Measurements from ENCODE around the gene ATF3. TPM values are rescaled to one million over a fixed set of nuclear protein-coding genes. Genes with fewer than 3 reads are reported as not detected.

The ATF3 gene
- total and polyA plus RNA-seq, 2 of the 4 experiments (the other 2 are of a cell fraction): 9.9 to 12.3 TPM

GRCh38 chr1:212628813-212629415 is 20.4 kb downstream of the ATF3 start:
- Histone ChIP-seq H3K4me2 (ENCODE audit: low read depth, low read length) (no peak overlapping the region), H3K27me3 (ENCODE audit: control insufficient read depth, insufficient read depth, low read length) (peaks cover 14% of the 10 kb centered on the region), H2AK5ac (ENCODE audit: low read depth, low read length) (no peak overlapping the region), H2AK9ac (replicated peaks; ENCODE audit: low read depth, low read length, poor library complexity) (no peak overlapping the region), H2BK120ac (ENCODE audit: low read depth, low read length) (no peak overlapping the region), H3K4me1 (ENCODE audit: control insufficient read depth, insufficient read depth, low read length) (peaks cover 1% of the 10 kb centered on the region; the same call in 1 of the 2 replicates), H3K36me3 (ENCODE audit: control insufficient read depth, insufficient read depth, low read length) (no peaks in the 10 kb centered on the region), H3K9ac (ENCODE audit: low read depth, low read length) (no peak overlapping the region), H3K79me1 (ENCODE audit: low read depth in 1 of 2, low read length in 2 of 2) (no peaks in the 10 kb centered on the region), H3K23ac (ENCODE audit: low read depth, low read length) (no peak overlapping the region), H2BK15ac (ENCODE audit: low read depth, low read length) (no peak overlapping the region), H3K18ac (ENCODE audit: low read depth, low read length) (no peak overlapping the region), H3K27ac (ENCODE audit: insufficient read depth, low read length) (no peak overlapping the region), H3K4me3 (ENCODE audit: insufficient read depth, low read depth, low read length) (no peak overlapping the region), H4K20me1 (ENCODE audit: insufficient read depth, low read length) (peaks cover 3% of the 10 kb centered on the region; the same call in 1 of the 2 replicates), H2AFZ (replicated peaks; ENCODE audit: low read length, poor library complexity) (no peak overlapping the region), H4K91ac (ENCODE audit: insufficient read depth, low read depth, low read length) (no peak overlapping the region), H2BK5ac (ENCODE audit: low read depth, low read length, poor library complexity, severe bottlenecking) (peak overlapping the region; percentile 3), H3K14ac (replicated peaks; ENCODE audit: low read depth, low read length) (no peak overlapping the region), H3K9me3 (ENCODE audit: control insufficient read depth, insufficient read depth, low read length) (no peaks in the 10 kb centered on the region), H3K4ac (ENCODE audit: low read depth, low read length) (no peak overlapping the region), H2BK20ac (ENCODE audit: low read depth, low read length) (no peak overlapping the region), H4K8ac (ENCODE audit: low read depth in 2 of 2, low read length in 2 of 2) (no peak overlapping the region), H3K56ac (ENCODE audit: extremely low read depth, insufficient read depth, low read length) (no peak overlapping the region), H4K5ac (ENCODE audit: low read depth, low read length) (no peak overlapping the region), H3K9me1 (ENCODE audit: insufficient read depth, low read length) (peaks cover 7% of the 10 kb centered on the region; the same call in 1 of the 2 replicates)
- ATAC-seq (ENCODE audit: low read depth): no peak; the same call in 1 of the 2 replicates
- dilution Hi-C loops (cut with HindIII; ENCODE audit: low sequenced_read_pairs, unreplicated experiment): no loop called here
- in situ Hi-C loops (cut with MboI; ENCODE audit: low sequenced_read_pairs): no loop called here
- ChIA-PET POLR2A (ENCODE audit: unreplicated experiment) (no interaction called here), CTCF (interaction anchor here (1.1 kb wide), 1 partner anchor 19 kb away, joined by 3 read pairs; no protein-coding TSS in a partner anchor)
- TF ChIP-seq POLR2A (IDR thresholded peaks at IDR 0.05; ENCODE audit: low read depth, low read length): no peak
- TF ChIP-seq ELK1 (IDR thresholded peaks at IDR 0.05; ENCODE audit: borderline replicate concordance, low read depth, low read length): no peak
- TF ChIP-seq MAFK (IDR thresholded peaks at IDR 0.05; ENCODE audit: low read depth, low read length): no peak
- no peak for TF ChIP-seq MAZ (IDR thresholded peaks at IDR 0.05; ENCODE audit: borderline replicate concordance, low read depth, low read length)
- TF ChIP-seq CTCF (conservative IDR thresholded peaks at IDR 0.05; ENCODE audit: low read depth, low read length): no peak
- TF ChIP-seq FOS (IDR thresholded peaks at IDR 0.05; ENCODE audit: low read depth, low read length): no peak
- no peak for TF ChIP-seq CEBPB (IDR thresholded peaks at IDR 0.05; ENCODE audit: low read depth, low read length)
- no peak for TF ChIP-seq NFE2L2 (IDR thresholded peaks at IDR 0.05; ENCODE audit: low read depth, low read length)
- no peak for TF ChIP-seq BHLHE40 (IDR thresholded peaks at IDR 0.05; ENCODE audit: low read depth, low read length)
- TF ChIP-seq RAD21 (IDR thresholded peaks at IDR 0.05; ENCODE audit: low read length): no peak
- TF ChIP-seq MXI1 (IDR thresholded peaks at IDR 0.05; ENCODE audit: borderline replicate concordance, low read depth, low read length): no peak
- no peak for TF ChIP-seq SMC3 (IDR thresholded peaks at IDR 0.05; ENCODE audit: low read depth, low read length)
- no TSS peak for BruUV-seq (replicated peaks)
- no peak for DNase-seq
- 85% methylated on average over 4 of the region's 7 CpGs; no CpG with 5 or more reads in 1 of the 2 experiments for WGBS, 2 experiments (ENCODE audit: extremely low coverage in 2 of 2, insufficient read length in 1 of 2)
- intact Hi-C loops (cut with micrococcal nuclease): no loop called here
